GM23248 (cell line): Measurements from ENCODE around the gene EDN3. TPM values are rescaled to one million over a fixed set of nuclear protein-coding genes. Genes with fewer than 3 reads are reported as not detected.
"Not testable (repeated sequence)": the region's sequence is repeated elsewhere in the genome, so short reads cannot be mapped to it uniquely, and the experiment has no call there.

ENCODE experiments used
- DNase-seq: peaks from one replicate; pipeline ENCODE4 v3.0.0-alpha.2; 2015
- H2AFZ ChIP-seq: fragments of 200-600 bp; sonication (generic); 2 replicates; pipeline ENCODE4 v1.6.1; 2016; ENCODE audit warnings: antibody characterized with exemption
- H3F3A ChIP-seq: fragments of 200-600 bp; sonication (generic); 2 replicates; pipeline ENCODE4 v1.6.1; 2016; ENCODE audit warnings: mild to moderate bottlenecking, antibody characterized with exemption, mixed run types; ENCODE audit not compliant: insufficient read depth
- H3K27ac ChIP-seq: fragments of 200-600 bp; sonication (generic); 2 replicates; pipeline ENCODE4 v1.5.1; 2016; ENCODE audit warnings: mild to moderate bottlenecking
- H3K27me3 ChIP-seq: fragments of 200-600 bp; sonication (generic); replicated peaks from 2 replicates; pipeline ENCODE4 v1.6.1; 2016; ENCODE audit warnings: mild to moderate bottlenecking; ENCODE audit not compliant: insufficient read depth
- H3K36me3 ChIP-seq: fragments of 200-600 bp; sonication (generic); 2 replicates; pipeline ENCODE4 v1.6.1; 2016; ENCODE audit warnings: low read depth, mild to moderate bottlenecking
- H3K4me1 ChIP-seq: fragments of 200-600 bp; sonication (generic); 2 replicates; pipeline ENCODE4 v1.6.1; 2016; ENCODE audit warnings: mild to moderate bottlenecking; ENCODE audit not compliant: insufficient read depth
- H3K4me2 ChIP-seq: fragments of 200-600 bp; sonication (generic); one replicate; pipeline ENCODE4 v1.6.1; 2016; ENCODE audit warnings: mild to moderate bottlenecking; ENCODE audit not compliant: unreplicated experiment
- H3K4me3 ChIP-seq: fragments of 200-600 bp; sonication (generic); 2 replicates; pipeline ENCODE4 v1.5.1; 2016; ENCODE audit warnings: mild to moderate bottlenecking
- H3K79me2 ChIP-seq: fragments of 200-600 bp; sonication (generic); 2 replicates; pipeline ENCODE4 v1.6.1; 2016; ENCODE audit warnings: mild to moderate bottlenecking; ENCODE audit not compliant: insufficient read depth
- H3K9ac ChIP-seq: fragments of 200-600 bp; sonication (generic); 2 replicates; pipeline ENCODE4 v1.6.1; 2016; ENCODE audit warnings: mild to moderate bottlenecking
- H3K9me2 ChIP-seq: fragments of 200-600 bp; sonication (generic); 2 replicates; pipeline ENCODE4 v1.6.1; 2016; ENCODE audit warnings: mixed run types, mild to moderate bottlenecking, moderate library complexity; ENCODE audit not compliant: insufficient read depth
- H3K9me3 ChIP-seq: fragments of 200-600 bp; sonication (generic); one replicate; pipeline ENCODE4 v1.6.1; 2017; ENCODE audit warnings: low read depth
- H4K20me1 ChIP-seq: fragments of 200-600 bp; sonication (generic); 2 replicates; pipeline ENCODE4 v1.6.0; 2016; ENCODE audit not compliant: insufficient read depth
- EZH2 ChIP-seq: fragments of 200-600 bp; sonication (generic); IDR thresholded peaks from 2 replicates; pipeline ENCODE4 v1.6.1; 2018; ENCODE audit warnings: antibody characterized with exemption, mild to moderate bottlenecking; ENCODE audit not compliant: insufficient read depth, poor library complexity, severe bottlenecking
- EZH2phosphoT487 ChIP-seq: fragments of 200-600 bp; sonication (generic); IDR thresholded peaks from 2 replicates; pipeline ENCODE4 v1.6.1; 2018; ENCODE audit warnings: antibody characterized with exemption, moderate library complexity, mild to moderate bottlenecking, low read depth; ENCODE audit not compliant: insufficient read depth
- WGBS, 2 experiments: methylation state at CpG; one replicate each; pipeline ENCODE4 v1.1.6; 2015 to 2017; ENCODE audit warnings: low lambda C conversion rate in 2 of 2, low coverage in 1 of 2; ENCODE audit errors: missing lambda C conversion rate in 2 of 2; 5-methylcytosine and 5-hydroxymethylcytosine counted together
- in situ Hi-C: fragments of 300-500 bp; cut with MboI; formaldehyde crosslinking; loops from 2 replicates; pipeline ENCODE4 v1.15.0; 2020
- polyA plus RNA-seq: library from polyadenylated mRNA; unstranded; fragments of >200 nt; fragmentation: Nextera tagmentation; extraction: Ambion mirVana; gene quantifications from 2 replicates; pipeline ENCODE4 v1.2.1, GENCODE V29; 2016
- total RNA-seq: library from RNA; depleted of rRNA; stranded (reverse); fragments of >200 nt; shearing (Covaris generic); gene quantifications from 2 replicates; pipeline ENCODE4 v1.2.3, GENCODE V29; 2014

The EDN3 gene
- total and polyA plus RNA-seq, 2 experiments from 2014 or later = not detected

- Histone ChIP-seq H3K36me3 (no peaks in the 10 kb centered on the region), H4K20me1 (no peaks in the 10 kb centered on the region), H3K9me2 (no peaks in the 10 kb centered on the region), H3K27me3 (no peaks in the 10 kb centered on the region), H3K4me1 (no peaks in the 10 kb centered on the region), H3K27ac (no peak overlapping the region), H3K79me2 (no peaks in the 10 kb centered on the region), H3K9me3 (no peaks in the 10 kb centered on the region), H3K4me3 (no peak overlapping the region), H3K4me2 (no peak overlapping the region), H2AFZ (no peak overlapping the region), H3F3A (no peaks in the 10 kb centered on the region), H3K9ac (no peak overlapping the region)
- WGBS, 2 experiments = 66 to 68% methylated on average over 9 of the region's 9 CpGs
- no peak for TF ChIP-seq EZH2
- TF ChIP-seq EZH2phosphoT487 = no peak
- in situ Hi-C loops = no loop called here
- no peak for DNase-seq
These were observed 52.6 kb downstream of the EDN3 start for GRCh38 chr20:59352990-59353389.

GRCh38 chr20:59354460-59354859, 54.0 kb downstream of the EDN3 start:
- WGBS, 2 experiments = 68 to 74% methylated on average over 6 of the region's 6 CpGs
- in situ Hi-C loops = no loop called here

GRCh38 chr20:59355242-59355641, 54.8 kb downstream of the EDN3 start:
- Histone ChIP-seq H3K27ac (no peak overlapping the region), H3K27me3 (no peaks in the 10 kb centered on the region), H4K20me1 (no peaks in the 10 kb centered on the region), H3K9me3 (no peaks in the 10 kb centered on the region), H3K79me2 (no peaks in the 10 kb centered on the region), H3K4me3 (no peak overlapping the region), H3K9ac (no peak overlapping the region), H3K36me3 (no peaks in the 10 kb centered on the region), H3K9me2 (no peaks in the 10 kb centered on the region), H3K4me1 (no peaks in the 10 kb centered on the region), H2AFZ (no peak overlapping the region), H3F3A (no peaks in the 10 kb centered on the region), H3K4me2 (no peak overlapping the region)
- in situ Hi-C loops = no loop called here
- 69 to 90% methylated on average over 1 to 2 of the region's 2 CpGs for WGBS, 2 experiments
- no peak for TF ChIP-seq EZH2phosphoT487
- TF ChIP-seq EZH2 = no peak
- no peak for DNase-seq

More at GRCh38 chr20:59354460-59354859, 54.0 kb downstream of the EDN3 start:
- Histone ChIP-seq H3K27ac (no peak overlapping the region), H3K9ac (no peak overlapping the region), H3K79me2 (no peaks in the 10 kb centered on the region), H3K9me3 (no peaks in the 10 kb centered on the region), H3K4me3 (no peak overlapping the region), H3K4me1 (no peaks in the 10 kb centered on the region), H2AFZ (no peak overlapping the region), H3K36me3 (no peaks in the 10 kb centered on the region), H3F3A (no peaks in the 10 kb centered on the region), H3K4me2 (no peak overlapping the region), H3K27me3 (no peaks in the 10 kb centered on the region), H4K20me1 (no peaks in the 10 kb centered on the region), H3K9me2 (no peaks in the 10 kb centered on the region)
- DNase-seq = no peak
- TF ChIP-seq EZH2 (no peak), EZH2phosphoT487 (no peak)

GRCh38 chr20:59356662-59357165, 56.3 kb downstream of the EDN3 start:
- in situ Hi-C loops = no loop called here
- 31 to 37% methylated on average over 4 of the region's 4 CpGs for WGBS, 2 experiments
- no peak overlapping the region for H3K9ac ChIP-seq

GRCh38 chr20:59358793-59359192, 58.4 kb downstream of the EDN3 start:
- not testable (repeated sequence) for H3K9me2 ChIP-seq
- WGBS, 2 experiments = 0 to 57% methylated on average over 1 to 4 of the region's 9 CpGs

More at GRCh38 chr20:59356662-59357165, 56.3 kb downstream of the EDN3 start:
- Histone ChIP-seq H3K36me3 (no peaks in the 10 kb centered on the region), H3K4me3 (no peak overlapping the region), H3K4me2 (no peak overlapping the region), H2AFZ (no peak overlapping the region), H3F3A (no peaks in the 10 kb centered on the region), H3K9me3 (no peaks in the 10 kb centered on the region), H3K9me2 (no peaks in the 10 kb centered on the region), H3K27ac (no peak overlapping the region), H4K20me1 (no peaks in the 10 kb centered on the region), H3K27me3 (no peaks in the 10 kb centered on the region), H3K4me1 (no peaks in the 10 kb centered on the region), H3K79me2 (no peaks in the 10 kb centered on the region)
- TF ChIP-seq EZH2phosphoT487 (no peak), EZH2 (no peak)
- DNase-seq = no peak

More at GRCh38 chr20:59358793-59359192, 58.4 kb downstream of the EDN3 start:
- H3K4me3 ChIP-seq, H2AFZ ChIP-seq, H3K9me3 ChIP-seq, H3F3A ChIP-seq, H3K9ac ChIP-seq, H4K20me1 ChIP-seq, DNase-seq, in situ Hi-C loops, H3K79me2 ChIP-seq, H3K4me1 ChIP-seq, H3K27me3 ChIP-seq, H3K36me3 ChIP-seq, H3K27ac ChIP-seq, H3K4me2 ChIP-seq: not testable (repeated sequence)
